ENCODE data around the gene KIN. TPM values are rescaled to one million over a fixed set of nuclear protein-coding genes. Genes with fewer than 3 reads are reported as not detected.

Gene KIN
- total RNA-seq, 1 donor from 2014 or later, result 10.4 TPM

Other genes with a start within 250 kb of the KIN start
- 42.0 TPM for gene ITIH5, start 121.0 kb downstream of the KIN start, total RNA-seq
- 1.1 TPM for gene ITIH2, start 84.7 kb downstream of the KIN start, total RNA-seq
- 234 TPM for gene ATP5F1C, start 184 bp upstream of the KIN start, total RNA-seq
- 7.7 TPM for gene TAF3, start 30.5 kb upstream of the KIN start, total RNA-seq

Measured in mucosa of gallbladder (tissue), 1 donor.